ENCODE results near the gene ARID4B. TPM values are rescaled to one million over a fixed set of nuclear protein-coding genes. Genes with fewer than 3 reads are reported as not detected.

The ARID4B gene
- total and polyA plus RNA-seq, 7 donors: 8.1 to 41.7 (median 30.1) TPM

DNA sequence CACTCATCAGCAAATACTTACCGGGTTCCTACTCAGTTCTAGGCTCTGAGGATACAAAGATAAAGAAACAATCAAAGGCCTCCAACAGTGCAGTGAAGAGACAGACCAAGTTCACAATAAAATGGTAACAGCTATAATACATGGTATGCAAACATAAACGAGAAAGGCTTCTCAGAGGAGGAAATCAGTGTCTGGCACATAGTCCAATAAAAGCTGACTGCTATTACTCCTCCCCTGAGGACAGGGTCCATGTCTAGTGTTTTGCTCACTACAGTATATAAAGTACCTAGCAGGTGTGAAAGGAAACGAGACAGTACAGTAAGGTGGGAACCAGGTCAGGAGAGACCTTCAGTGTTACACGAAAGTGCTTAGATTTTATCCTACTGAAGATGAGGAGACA lies 171.2 kb downstream of the ARID4B start:
- Histone ChIP-seq H3K4me3 (no peak overlapping the region), H3K27ac (no peak overlapping the region), H3K9me3 (no peaks in the 10 kb centered on the region), H3K27me3 (no peaks in the 10 kb centered on the region), H3K4me1 (peaks cover 0 to 33% (median 17%) of the 10 kb centered on the region in 4 donors), H3K36me3 (peaks cover 3 to 68% (median 18%) of the 10 kb centered on the region in 4 donors)
- intact Hi-C loops (cut with DNase I): no loop called here
- DNase-seq: no peak
- TF ChIP-seq, protein P1, sequence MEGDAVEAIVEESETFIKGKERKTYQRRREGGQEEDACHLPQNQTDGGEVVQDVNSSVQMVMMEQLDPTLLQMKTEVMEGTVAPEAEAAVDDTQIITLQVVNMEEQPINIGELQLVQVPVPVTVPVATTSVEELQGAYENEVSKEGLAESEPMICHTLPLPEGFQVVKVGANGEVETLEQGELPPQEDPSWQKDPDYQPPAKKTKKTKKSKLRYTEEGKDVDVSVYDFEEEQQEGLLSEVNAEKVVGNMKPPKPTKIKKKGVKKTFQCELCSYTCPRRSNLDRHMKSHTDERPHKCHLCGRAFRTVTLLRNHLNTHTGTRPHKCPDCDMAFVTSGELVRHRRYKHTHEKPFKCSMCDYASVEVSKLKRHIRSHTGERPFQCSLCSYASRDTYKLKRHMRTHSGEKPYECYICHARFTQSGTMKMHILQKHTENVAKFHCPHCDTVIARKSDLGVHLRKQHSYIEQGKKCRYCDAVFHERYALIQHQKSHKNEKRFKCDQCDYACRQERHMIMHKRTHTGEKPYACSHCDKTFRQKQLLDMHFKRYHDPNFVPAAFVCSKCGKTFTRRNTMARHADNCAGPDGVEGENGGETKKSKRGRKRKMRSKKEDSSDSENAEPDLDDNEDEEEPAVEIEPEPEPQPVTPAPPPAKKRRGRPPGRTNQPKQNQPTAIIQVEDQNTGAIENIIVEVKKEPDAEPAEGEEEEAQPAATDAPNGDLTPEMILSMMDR (IDR thresholded peaks at IDR 0.05): no peak
- TF ChIP-seq POLR2A (IDR thresholded peaks at IDR 0.05) (no peak), EP300 (IDR thresholded peaks at IDR 0.05) (no peak), POLR2AphosphoS5 (IDR thresholded peaks at IDR 0.05) (no peak)
- WGBS, 2 donors: 19 to 67% methylated on average over 4 of the region's 4 CpGs

DNA sequence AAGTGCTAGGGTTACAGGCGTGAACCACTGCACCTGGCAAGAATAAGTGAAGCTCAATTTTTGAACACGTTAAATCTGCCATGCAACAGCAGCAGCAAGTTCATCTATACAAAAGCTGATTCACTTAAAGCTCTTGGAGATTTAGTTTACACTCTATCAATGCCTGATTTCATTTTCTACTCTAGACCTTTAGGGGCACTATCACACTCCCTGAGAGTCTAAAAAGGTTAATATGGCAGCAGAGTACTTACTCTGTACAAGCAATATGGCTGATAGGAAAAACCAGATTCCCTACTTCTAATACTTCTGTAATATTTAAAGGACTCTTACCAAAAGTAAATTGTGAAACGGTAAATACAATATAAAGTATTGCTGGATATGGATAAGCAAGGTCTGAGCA lies 171.7 kb downstream of the ARID4B start:
- DNase-seq: no peak
- H3K27ac ChIP-seq: no peak overlapping the region
- peaks cover 3 to 73% (median 22%) of the 10 kb centered on the region in 4 donors for H3K36me3 ChIP-seq
- H3K9me3 ChIP-seq: no peaks in the 10 kb centered on the region
- WGBS, 2 donors: 64 to 91% methylated on average over 3 of the region's 3 CpGs
- peaks cover 0 to 29% (median 16%) of the 10 kb centered on the region in 4 donors for H3K4me1 ChIP-seq
- TF ChIP-seq, protein P1 (IDR thresholded peaks at IDR 0.05): no peak
- TF ChIP-seq POLR2A (IDR thresholded peaks at IDR 0.05): no peak
- TF ChIP-seq POLR2AphosphoS5 (IDR thresholded peaks at IDR 0.05): no peak
- no peak for TF ChIP-seq EP300 (IDR thresholded peaks at IDR 0.05)
- intact Hi-C loops (cut with DNase I): no loop called here
- H3K27me3 ChIP-seq: no peaks in the 10 kb centered on the region
- no peak overlapping the region for H3K4me3 ChIP-seq

DNA sequence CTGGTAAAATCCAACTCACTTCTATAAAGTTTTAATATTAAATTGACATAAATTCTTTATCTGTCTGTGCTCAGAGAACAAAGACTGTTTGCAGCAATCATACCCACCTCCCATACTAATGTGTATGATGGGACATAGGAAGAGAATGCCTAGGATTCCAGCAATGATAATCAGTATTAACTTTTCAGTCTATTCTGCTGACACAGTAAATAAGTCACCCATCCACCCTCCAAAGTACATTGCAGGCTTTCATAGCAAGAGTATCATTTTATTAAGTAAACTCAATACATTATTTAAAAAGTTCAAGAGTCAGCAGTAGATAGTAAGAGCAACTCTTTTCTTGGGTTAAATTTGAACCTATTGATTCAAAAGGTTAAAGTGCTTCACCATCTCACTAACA lies 175.7 kb downstream of the ARID4B start:
- Histone ChIP-seq H3K27ac (no peak overlapping the region), H3K36me3 (peaks cover 3 to 96% (median 35%) of the 10 kb centered on the region in 4 donors), H3K27me3 (no peaks in the 10 kb centered on the region), H3K4me1 (peaks cover 0 to 5% (median 0%) of the 10 kb centered on the region in 4 donors), H3K4me3 (no peak overlapping the region), H3K9me3 (no peaks in the 10 kb centered on the region)
- intact Hi-C loops (cut with DNase I): no loop called here
- TF ChIP-seq, protein P1 (IDR thresholded peaks at IDR 0.05): no peak
- TF ChIP-seq POLR2A (IDR thresholded peaks at IDR 0.05) (no peak), POLR2AphosphoS5 (IDR thresholded peaks at IDR 0.05) (no peak)
- DNase-seq: no peak

GRCh38 chr1:235151033-235151432 lies 176.9 kb downstream of the ARID4B start:
- no peak for TF ChIP-seq POLR2AphosphoS5 (IDR thresholded peaks at IDR 0.05)
- TF ChIP-seq EP300 (IDR thresholded peaks at IDR 0.05): no peak
- TF ChIP-seq POLR2A (IDR thresholded peaks at IDR 0.05): no peak
- TF ChIP-seq, protein P1 (IDR thresholded peaks at IDR 0.05): no peak
- intact Hi-C loops (cut with DNase I): no loop called here
- Histone ChIP-seq H3K27ac (no peak overlapping the region), H3K4me3 (no peak overlapping the region), H3K4me1 (peaks cover 0 to 5% (median 0%) of the 10 kb centered on the region in 4 donors), H3K9me3 (no peaks in the 10 kb centered on the region), H3K27me3 (no peaks in the 10 kb centered on the region), H3K36me3 (peaks cover 3 to 96% (median 35%) of the 10 kb centered on the region in 4 donors)
- 82% methylated on average over 2 of the region's 2 CpGs for WGBS, 2 donors
- DNase-seq: no peak

DNA sequence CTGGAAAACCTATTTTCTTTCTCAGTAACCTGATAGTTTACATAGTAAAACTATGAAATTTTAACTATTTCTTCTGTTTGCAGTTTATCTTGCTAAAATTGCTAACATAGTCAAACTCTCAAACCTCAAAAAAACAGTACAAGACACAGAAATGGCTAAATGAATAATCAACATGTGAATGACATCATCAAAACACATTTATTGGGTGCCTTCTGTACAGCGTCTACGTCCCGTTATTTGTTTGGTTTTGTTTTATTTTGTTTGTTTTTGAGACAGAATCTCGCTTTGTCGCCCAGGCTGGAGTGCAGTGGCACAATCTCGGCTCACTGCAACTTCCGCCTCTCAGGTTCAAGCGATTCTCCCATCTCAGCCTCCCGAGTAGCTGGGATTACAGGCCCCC lies 178.2 kb downstream of the ARID4B start:
- H3K27ac ChIP-seq: no peak overlapping the region
- H3K4me1 ChIP-seq: peaks cover 0 to 3% (median 0%) of the 10 kb centered on the region in 4 donors
- peaks cover 3 to 99% (median 34%) of the 10 kb centered on the region in 4 donors for H3K36me3 ChIP-seq
- H3K9me3 ChIP-seq: no peaks in the 10 kb centered on the region
- H3K4me3 ChIP-seq: no peak overlapping the region
- no peaks in the 10 kb centered on the region for H3K27me3 ChIP-seq
- DNase-seq: no peak
- intact Hi-C loops (cut with DNase I): no loop called here
- 79 to 92% methylated on average over 9 of the region's 9 CpGs for WGBS, 2 donors
- TF ChIP-seq, protein P1 (IDR thresholded peaks at IDR 0.05): no peak
- no peak for TF ChIP-seq EP300 (IDR thresholded peaks at IDR 0.05)
- no peak for TF ChIP-seq POLR2A (IDR thresholded peaks at IDR 0.05)
- no peak for TF ChIP-seq POLR2AphosphoS5 (IDR thresholded peaks at IDR 0.05)

Data from sigmoid colon (tissue), 7 donors.